ENCODE results near the gene FIGNL2. TPM values are rescaled to one million over a fixed set of nuclear protein-coding genes. Genes with fewer than 3 reads are reported as not detected.

FIGNL2 gene
- polyA plus RNA-seq, 1 donor (not counting 4 experiments of a cell fraction or from before 2014, with no cell fraction given): not detected

DNA sequence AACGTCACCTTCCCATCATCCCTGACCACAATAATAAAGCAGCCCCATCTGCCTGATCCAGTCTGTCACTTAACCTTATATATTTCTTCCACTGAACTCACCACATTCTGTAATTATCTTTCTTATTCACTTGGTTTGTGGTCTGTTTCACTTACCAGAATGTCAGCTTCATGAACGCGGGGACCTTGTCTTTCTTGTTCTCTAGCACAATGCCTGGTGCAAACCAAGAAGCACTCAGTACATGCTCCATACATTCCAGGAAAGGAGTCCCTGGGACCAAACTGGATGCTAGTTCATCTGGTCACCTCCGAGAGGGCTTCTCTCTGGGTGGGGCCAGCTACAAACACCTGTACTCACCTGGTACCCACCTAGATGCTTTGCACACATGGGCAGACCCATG, 22.0 kb upstream of the FIGNL2 start:
- no peak overlapping the region for H3K4me3 ChIP-seq (ENCODE audit: control insufficient read depth in 2 of 3, extremely low read depth in 1 of 3, insufficient read depth in 2 of 3, low read depth in 1 of 3, low read length in 3 of 3)
- no peaks in the 10 kb centered on the region for H3K9me3 ChIP-seq (ENCODE audit: control insufficient read depth, low read depth, low read length)
- DNase-seq (ENCODE audit: low read depth, low spot score) (no peak), FAIRE-seq (no peak)
- H4K20me1 ChIP-seq (ENCODE audit: control insufficient read depth, extremely low read depth, insufficient read depth, low read length): no peaks in the 10 kb centered on the region
- TF ChIP-seq EZH2 (IDR thresholded peaks at IDR 0.05; ENCODE audit: low read length): no peak
- no peak for TF ChIP-seq CTCF (optimal IDR thresholded peaks at IDR 0.05 in 1 of 3, IDR thresholded peaks at IDR 0.05 in 1 of 3, conservative IDR thresholded peaks at IDR 0.05 in 1 of 3; ENCODE audit: extremely low read depth in 1 of 3, insufficient read depth in 2 of 3, low read length in 3 of 3)
- dilution Hi-C loops (cut with MboI; ENCODE audit: extremely low pct_ligation_motif_present, low sequenced_read_pairs): no loop called here
- peaks cover 47% of the 10 kb centered on the region for H3K27me3 ChIP-seq (ENCODE audit: control insufficient read depth, extremely low read depth, insufficient read depth, low read length)
- no peak overlapping the region for H3K9ac ChIP-seq (ENCODE audit: control insufficient read depth, extremely low read depth, insufficient read depth, low read length)
- no peaks in the 10 kb centered on the region for H3K36me3 ChIP-seq (ENCODE audit: control insufficient read depth in 2 of 2, extremely low read depth in 1 of 2, insufficient read depth in 2 of 2, low read length in 2 of 2)
- no peak overlapping the region for H2AFZ ChIP-seq (ENCODE audit: control insufficient read depth, low read length)
- no peaks in the 10 kb centered on the region for H3K4me1 ChIP-seq (ENCODE audit: control insufficient read depth, extremely low read depth, insufficient read depth, low read length)
- H3K4me2 ChIP-seq (ENCODE audit: control insufficient read depth, extremely low read depth, insufficient read depth, low read depth, low read length): no peak overlapping the region
- H3K79me2 ChIP-seq (ENCODE audit: control insufficient read depth, insufficient read depth, low read length): no peaks in the 10 kb centered on the region
- no peak overlapping the region for H3K27ac ChIP-seq (ENCODE audit: control insufficient read depth, insufficient read depth, low read length)
- H3K9me1 ChIP-seq (ENCODE audit: control insufficient read depth, extremely low read depth, insufficient read depth, low read length): no peaks in the 10 kb centered on the region

DNA sequence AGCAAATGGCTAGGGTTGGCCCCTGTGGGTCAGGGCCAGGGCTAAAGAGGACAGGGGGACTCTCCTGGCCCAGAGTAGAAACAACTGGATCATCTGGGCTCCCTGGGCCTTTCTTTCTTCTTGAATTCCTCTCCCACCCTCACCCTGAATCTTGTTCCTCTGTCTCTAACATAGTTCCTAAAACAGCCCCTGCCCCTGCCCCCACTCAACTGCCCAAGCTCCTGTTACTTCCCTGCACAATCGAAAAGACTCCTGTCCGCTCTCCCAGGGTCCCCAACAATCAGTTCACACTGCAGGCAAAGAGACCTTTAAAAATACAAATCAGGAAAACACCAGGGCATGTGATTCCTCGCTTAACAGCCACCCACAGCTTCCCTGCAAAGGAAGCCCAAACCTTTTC, 21.4 kb upstream of the FIGNL2 start:
- Histone ChIP-seq H3K9me1 (ENCODE audit: control insufficient read depth, extremely low read depth, insufficient read depth, low read length) (no peaks in the 10 kb centered on the region), H3K36me3 (ENCODE audit: control insufficient read depth in 2 of 2, extremely low read depth in 1 of 2, insufficient read depth in 2 of 2, low read length in 2 of 2) (no peaks in the 10 kb centered on the region), H3K9me3 (ENCODE audit: control insufficient read depth, low read depth, low read length) (no peaks in the 10 kb centered on the region), H3K27me3 (ENCODE audit: control insufficient read depth, extremely low read depth, insufficient read depth, low read length) (peaks cover 52% of the 10 kb centered on the region), H3K4me2 (ENCODE audit: control insufficient read depth, extremely low read depth, insufficient read depth, low read depth, low read length) (no peak overlapping the region), H3K9ac (ENCODE audit: control insufficient read depth, extremely low read depth, insufficient read depth, low read length) (no peak overlapping the region), H3K79me2 (ENCODE audit: control insufficient read depth, insufficient read depth, low read length) (no peaks in the 10 kb centered on the region), H4K20me1 (ENCODE audit: control insufficient read depth, extremely low read depth, insufficient read depth, low read length) (no peaks in the 10 kb centered on the region), H3K4me3 (ENCODE audit: control insufficient read depth in 2 of 3, extremely low read depth in 1 of 3, insufficient read depth in 2 of 3, low read depth in 1 of 3, low read length in 3 of 3) (no peak overlapping the region), H3K27ac (ENCODE audit: control insufficient read depth, insufficient read depth, low read length) (no peak overlapping the region), H2AFZ (ENCODE audit: control insufficient read depth, low read length) (no peak overlapping the region), H3K4me1 (ENCODE audit: control insufficient read depth, extremely low read depth, insufficient read depth, low read length) (no peaks in the 10 kb centered on the region)
- dilution Hi-C loops (cut with MboI; ENCODE audit: extremely low pct_ligation_motif_present, low sequenced_read_pairs): no loop called here
- DNase-seq (ENCODE audit: low read depth, low spot score) (no peak), FAIRE-seq (no peak)
- no peak for TF ChIP-seq EZH2 (IDR thresholded peaks at IDR 0.05; ENCODE audit: low read length)
- no peak for TF ChIP-seq CTCF (optimal IDR thresholded peaks at IDR 0.05 in 1 of 3, IDR thresholded peaks at IDR 0.05 in 1 of 3, conservative IDR thresholded peaks at IDR 0.05 in 1 of 3; ENCODE audit: extremely low read depth in 1 of 3, insufficient read depth in 2 of 3, low read length in 3 of 3)
